HG02623 (cell line): ENCODE results near the gene TNRC6C.

Experiments
- ATAC-seq: cut with Tn5 transposase; IDR thresholded peaks from one replicate; pipeline ENCODE4 v1.9.1; 2021; ENCODE audit warnings: moderate library complexity; ENCODE audit not compliant: unreplicated experiment

TNRC6C gene

GRCh38 chr17:78122216-78122930, 163.9 kb downstream of the TNRC6C start:
- ATAC-seq, result no peak

- no peak for ATAC-seq
These were observed 164.4 kb downstream of the TNRC6C start for GRCh38 chr17:78122931-78123249.

- no peak for ATAC-seq
These were observed 164.9 kb downstream of the TNRC6C start for GRCh38 chr17:78123258-78123929.

GRCh38 chr17:78124081-78124835, 165.8 kb downstream of the TNRC6C start:
- ATAC-seq, result no peak

GRCh38 chr17:78124836-78125137, 166.3 kb downstream of the TNRC6C start:
- ATAC-seq, result no peak

GRCh38 chr17:78125138-78125913, 166.8 kb downstream of the TNRC6C start:
- ATAC-seq, result no peak

- ATAC-seq, result no peak
These were observed 167.7 kb downstream of the TNRC6C start for GRCh38 chr17:78125976-78126894.

- ATAC-seq, result no peak
These were observed 168.4 kb downstream of the TNRC6C start for GRCh38 chr17:78126895-78127238.

- no peak for ATAC-seq
These were observed 168.9 kb downstream of the TNRC6C start for GRCh38 chr17:78127239-78127887.

- ATAC-seq, result no peak
These were observed 169.5 kb downstream of the TNRC6C start for GRCh38 chr17:78127888-78128550.

GRCh38 chr17:78128551-78129350, 170.2 kb downstream of the TNRC6C start, which contains the start of gene TMC6:
Gene TMC6, minus strand, starts transcription at chr17:78128755. Its CDS starts 1,923 bp downstream, at chr17:78126832.
- ATAC-seq, result no peak

- ATAC-seq, result no peak
These were observed 171.0 kb downstream of the TNRC6C start for GRCh38 chr17:78129351-78130089.

GRCh38 chr17:78130090-78130436, 171.6 kb downstream of the TNRC6C start:
- ATAC-seq, result no peak

- no peak for ATAC-seq
These were observed 172.1 kb downstream of the TNRC6C start, which contains the start of gene TMC8 for GRCh38 chr17:78130437-78131101. Gene TMC8, plus strand, starts transcription at chr17:78130771. Its CDS starts 818 bp downstream, at chr17:78131589.

GRCh38 chr17:78131172-78132083, 172.9 kb downstream of the TNRC6C start:
- ATAC-seq, result no peak

GRCh38 chr17:78132084-78132676, 173.7 kb downstream of the TNRC6C start:
- no peak for ATAC-seq
